ENCODE results near the gene ADAD2. TPM values are rescaled to one million over a fixed set of nuclear protein-coding genes. Genes with fewer than 3 reads are reported as not detected.

ADAD2 gene
- total and polyA plus RNA-seq, 10 of the 15 experiments (the other 5 are each of a cell fraction or from before 2014, with no cell fraction given), result 0.44 to 0.68 (median 0.51) TPM; not detected in 7

DNA sequence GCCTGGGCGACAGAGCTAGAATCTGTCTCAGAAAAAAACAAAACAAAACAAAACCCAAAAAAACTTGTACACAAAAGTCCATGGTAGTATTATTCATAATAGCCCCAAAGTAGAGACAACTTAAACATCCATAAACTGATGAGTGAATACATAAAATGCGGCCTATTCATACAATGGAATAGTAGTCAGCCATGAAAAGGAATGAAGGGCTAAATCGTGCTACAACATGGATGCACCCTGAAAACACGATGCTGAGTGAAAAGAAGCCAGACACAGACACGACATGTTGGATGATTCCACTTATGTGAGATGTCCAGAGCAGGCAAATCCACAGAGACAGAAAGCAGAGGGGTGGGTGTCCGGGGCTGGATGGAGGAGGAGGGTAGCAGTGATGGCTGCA lies 36.6 kb downstream of the ADAD2 start (continued):
- TF ChIP-seq, protein P1, sequence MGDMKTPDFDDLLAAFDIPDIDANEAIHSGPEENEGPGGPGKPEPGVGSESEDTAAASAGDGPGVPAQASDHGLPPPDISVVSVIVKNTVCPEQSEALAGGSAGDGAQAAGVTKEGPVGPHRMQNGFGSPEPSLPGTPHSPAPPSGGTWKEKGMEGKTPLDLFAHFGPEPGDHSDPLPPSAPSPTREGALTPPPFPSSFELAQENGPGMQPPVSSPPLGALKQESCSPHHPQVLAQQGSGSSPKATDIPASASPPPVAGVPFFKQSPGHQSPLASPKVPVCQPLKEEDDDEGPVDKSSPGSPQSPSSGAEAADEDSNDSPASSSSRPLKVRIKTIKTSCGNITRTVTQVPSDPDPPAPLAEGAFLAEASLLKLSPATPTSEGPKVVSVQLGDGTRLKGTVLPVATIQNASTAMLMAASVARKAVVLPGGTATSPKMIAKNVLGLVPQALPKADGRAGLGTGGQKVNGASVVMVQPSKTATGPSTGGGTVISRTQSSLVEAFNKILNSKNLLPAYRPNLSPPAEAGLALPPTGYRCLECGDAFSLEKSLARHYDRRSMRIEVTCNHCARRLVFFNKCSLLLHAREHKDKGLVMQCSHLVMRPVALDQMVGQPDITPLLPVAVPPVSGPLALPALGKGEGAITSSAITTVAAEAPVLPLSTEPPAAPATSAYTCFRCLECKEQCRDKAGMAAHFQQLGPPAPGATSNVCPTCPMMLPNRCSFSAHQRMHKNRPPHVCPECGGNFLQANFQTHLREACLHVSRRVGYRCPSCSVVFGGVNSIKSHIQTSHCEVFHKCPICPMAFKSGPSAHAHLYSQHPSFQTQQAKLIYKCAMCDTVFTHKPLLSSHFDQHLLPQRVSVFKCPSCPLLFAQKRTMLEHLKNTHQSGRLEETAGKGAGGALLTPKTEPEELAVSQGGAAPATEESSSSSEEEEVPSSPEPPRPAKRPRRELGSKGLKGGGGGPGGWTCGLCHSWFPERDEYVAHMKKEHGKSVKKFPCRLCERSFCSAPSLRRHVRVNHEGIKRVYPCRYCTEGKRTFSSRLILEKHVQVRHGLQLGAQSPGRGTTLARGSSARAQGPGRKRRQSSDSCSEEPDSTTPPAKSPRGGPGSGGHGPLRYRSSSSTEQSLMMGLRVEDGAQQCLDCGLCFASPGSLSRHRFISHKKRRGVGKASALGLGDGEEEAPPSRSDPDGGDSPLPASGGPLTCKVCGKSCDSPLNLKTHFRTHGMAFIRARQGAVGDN (IDR thresholded peaks at IDR 0.05), result no peak
- TF ChIP-seq RFX5 (IDR thresholded peaks at IDR 0.05; ENCODE audit: low read depth, low read length) (no peak), MTA3 (IDR thresholded peaks at IDR 0.05; ENCODE audit: borderline replicate concordance, low read length) (no peak), TCF7 (IDR thresholded peaks at IDR 0.05; ENCODE audit: borderline replicate concordance) (no peak), RAD51 (IDR thresholded peaks at IDR 0.05) (no peak), GATAD2B (conservative IDR thresholded peaks at IDR 0.05; ENCODE audit: low read depth) (no peak)

DNA sequence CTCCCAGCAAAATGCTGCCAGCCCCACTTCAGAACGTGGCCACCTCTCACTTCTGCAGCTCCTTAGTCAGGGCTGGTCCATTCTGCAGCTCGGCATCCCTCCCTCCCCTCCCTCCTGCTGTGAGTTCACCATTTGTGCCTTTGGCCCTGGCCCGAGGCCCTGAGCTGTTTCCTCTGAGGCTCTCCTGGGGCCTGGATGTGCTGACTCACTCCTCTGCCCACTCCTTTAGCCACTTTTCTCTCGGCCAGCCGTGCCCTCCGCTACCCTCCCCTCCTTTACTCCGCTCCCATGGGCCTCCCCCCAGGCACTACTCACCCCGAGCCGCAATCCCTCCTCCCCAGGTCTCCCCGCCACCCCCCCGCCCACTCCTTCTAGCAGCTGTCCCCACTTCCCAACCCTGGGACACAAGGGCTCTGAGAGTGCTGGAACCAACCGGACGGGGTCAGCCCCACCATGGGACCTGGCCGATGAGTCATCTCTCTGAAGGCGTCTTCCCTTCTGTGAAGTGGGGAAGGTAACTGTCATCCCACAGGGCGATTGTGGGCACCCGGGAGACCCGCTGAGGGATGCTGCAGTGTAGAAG lies 37.4 kb downstream of the ADAD2 start:
- Histone ChIP-seq H3K4me3 (no peak overlapping the region), H3K4me2 (ENCODE audit: control insufficient read depth, insufficient read depth) (no peak overlapping the region), H3K36me3 (ENCODE audit: control insufficient read depth in 2 of 2, insufficient read depth in 2 of 2, low read length in 1 of 2) (no peaks in the 10 kb centered on the region), H3K27me3 (replicated peaks in 1 of 2; ENCODE audit: control insufficient read depth in 2 of 2, insufficient read depth in 2 of 2, low read length in 1 of 2) (peaks cover 0 to 5% of the 10 kb centered on the region in 2 experiments; a peak in 2 of 4 replicates), H4K20me1 (ENCODE audit: control insufficient read depth, insufficient read depth) (no peaks in the 10 kb centered on the region), H3K9me3 (replicated peaks; ENCODE audit: control insufficient read depth, insufficient read depth, low read length) (no peaks in the 10 kb centered on the region), H3K9ac (ENCODE audit: control insufficient read depth, insufficient read depth, low read length) (no peak overlapping the region), H3K79me2 (ENCODE audit: control insufficient read depth, insufficient read depth, low read length) (no peaks in the 10 kb centered on the region), H3K4me1 (ENCODE audit: control insufficient read depth, insufficient read depth, low read length) (no peaks in the 10 kb centered on the region), H2AFZ (ENCODE audit: control insufficient read depth, low read depth, low read length) (no peak overlapping the region), H3K27ac (ENCODE audit: control insufficient read depth, insufficient read depth) (no peak overlapping the region)
- CTCF ChIA-PET, result no interaction called here
- POLR2A ChIA-PET, result no interaction called here
- intact Hi-C loops (cut with micrococcal nuclease; ENCODE audit: unreplicated experiment) (no loop called here), in situ Hi-C loops (cut with MboI) (no loop called here)
- BruUV-seq (replicated peaks), result no TSS peak
- RAD21 ChIA-PET (ENCODE audit: unreplicated experiment), result interaction anchor here (0.8 kb wide), 1 partner anchor 15 kb away, joined by 3 read pairs; no protein-coding TSS in a partner anchor
- SMC1A ChIA-PET (ENCODE audit: uncharacterized antibody, unreplicated experiment), result no interaction called here
- WGBS (ENCODE audit: insufficient coverage, insufficient replicate concordance, low lambda C conversion rate, missing lambda C conversion rate), result 12% methylated on average over 11 of the region's 18 CpGs
- no peak for ATAC-seq
- FAIRE-seq, result no peak
- no peak for DNase-seq (ENCODE audit: low read depth, low spot score)
- TF ChIP-seq ZSCAN29 (IDR thresholded peaks at IDR 0.05), result no peak
- TF ChIP-seq IKZF1 (conservative IDR thresholded peaks at IDR 0.05), result no peak
- TF ChIP-seq SMC3 (IDR thresholded peaks at IDR 0.05; ENCODE audit: borderline replicate concordance, low read length), result no peak
- TF ChIP-seq SREBF1 (IDR thresholded peaks at IDR 0.05; ENCODE audit: low read length), result no peak
- TF ChIP-seq MEF2B (IDR thresholded peaks at IDR 0.05; ENCODE audit: partially characterized antibody, poor library complexity, severe bottlenecking), result no peak
- no peak for TF ChIP-seq BACH1 (IDR thresholded peaks at IDR 0.05; ENCODE audit: borderline replicate concordance)
- TF ChIP-seq, protein P2, sequence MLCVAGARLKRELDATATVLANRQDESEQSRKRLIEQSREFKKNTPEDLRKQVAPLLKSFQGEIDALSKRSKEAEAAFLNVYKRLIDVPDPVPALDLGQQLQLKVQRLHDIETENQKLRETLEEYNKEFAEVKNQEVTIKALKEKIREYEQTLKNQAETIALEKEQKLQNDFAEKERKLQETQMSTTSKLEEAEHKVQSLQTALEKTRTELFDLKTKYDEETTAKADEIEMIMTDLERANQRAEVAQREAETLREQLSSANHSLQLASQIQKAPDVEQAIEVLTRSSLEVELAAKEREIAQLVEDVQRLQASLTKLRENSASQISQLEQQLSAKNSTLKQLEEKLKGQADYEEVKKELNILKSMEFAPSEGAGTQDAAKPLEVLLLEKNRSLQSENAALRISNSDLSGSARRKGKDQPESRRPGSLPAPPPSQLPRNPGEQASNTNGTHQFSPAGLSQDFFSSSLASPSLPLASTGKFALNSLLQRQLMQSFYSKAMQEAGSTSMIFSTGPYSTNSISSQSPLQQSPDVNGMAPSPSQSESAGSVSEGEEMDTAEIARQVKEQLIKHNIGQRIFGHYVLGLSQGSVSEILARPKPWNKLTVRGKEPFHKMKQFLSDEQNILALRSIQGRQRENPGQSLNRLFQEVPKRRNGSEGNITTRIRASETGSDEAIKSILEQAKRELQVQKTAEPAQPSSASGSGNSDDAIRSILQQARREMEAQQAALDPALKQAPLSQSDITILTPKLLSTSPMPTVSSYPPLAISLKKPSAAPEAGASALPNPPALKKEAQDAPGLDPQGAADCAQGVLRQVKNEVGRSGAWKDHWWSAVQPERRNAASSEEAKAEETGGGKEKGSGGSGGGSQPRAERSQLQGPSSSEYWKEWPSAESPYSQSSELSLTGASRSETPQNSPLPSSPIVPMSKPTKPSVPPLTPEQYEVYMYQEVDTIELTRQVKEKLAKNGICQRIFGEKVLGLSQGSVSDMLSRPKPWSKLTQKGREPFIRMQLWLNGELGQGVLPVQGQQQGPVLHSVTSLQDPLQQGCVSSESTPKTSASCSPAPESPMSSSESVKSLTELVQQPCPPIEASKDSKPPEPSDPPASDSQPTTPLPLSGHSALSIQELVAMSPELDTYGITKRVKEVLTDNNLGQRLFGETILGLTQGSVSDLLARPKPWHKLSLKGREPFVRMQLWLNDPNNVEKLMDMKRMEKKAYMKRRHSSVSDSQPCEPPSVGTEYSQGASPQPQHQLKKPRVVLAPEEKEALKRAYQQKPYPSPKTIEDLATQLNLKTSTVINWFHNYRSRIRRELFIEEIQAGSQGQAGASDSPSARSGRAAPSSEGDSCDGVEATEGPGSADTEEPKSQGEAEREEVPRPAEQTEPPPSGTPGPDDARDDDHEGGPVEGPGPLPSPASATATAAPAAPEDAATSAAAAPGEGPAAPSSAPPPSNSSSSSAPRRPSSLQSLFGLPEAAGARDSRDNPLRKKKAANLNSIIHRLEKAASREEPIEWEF (IDR thresholded peaks at IDR 0.05; ENCODE audit: insufficient replicate concordance, low read depth, low read length), result no peak

Data from GM12878 (cell line).